Aorta (tissue), 5 donors: ENCODE results near the gene CDC20B. TPM values are rescaled to one million over a fixed set of nuclear protein-coding genes. Genes with fewer than 3 reads are reported as not detected.

Experiments used
- ATAC-seq: fragments of 200-7000 bp; cut with Tn5 transposase; one replicate; pipeline ENCODE4 v1.9.1; 2022; ENCODE audit warnings: moderate library complexity; ENCODE audit not compliant: low FRiP score
- DNase-seq, 2 donors: peaks; one replicate each; pipeline ENCODE4 v3.0.0-alpha.2; 2020
- H3K27ac ChIP-seq, 2 donors: one replicate each; pipeline ENCODE4 v1.5.1; 2013; ENCODE audit warnings: low read length in 2 of 2, mild to moderate bottlenecking in 2 of 2, moderate library complexity in 2 of 2, control low read depth in 1 of 2, inconsistent platforms in 1 of 2, low read depth in 1 of 2
- H3K27me3 ChIP-seq, 2 donors: one replicate each; pipeline ENCODE4 v1.6.1; 2013; ENCODE audit warnings: control low read depth in 1 of 2, low read length in 1 of 2, mild to moderate bottlenecking in 1 of 2, moderate library complexity in 1 of 2; ENCODE audit not compliant: insufficient read depth in 2 of 2, control insufficient read depth in 1 of 2
- H3K36me3 ChIP-seq, 2 donors: one replicate each; pipeline ENCODE4 v1.6.1; 2013; ENCODE audit warnings: control low read depth in 1 of 2, low read length in 1 of 2, mild to moderate bottlenecking in 1 of 2; ENCODE audit not compliant: insufficient read depth in 2 of 2, control insufficient read depth in 1 of 2
- H3K4me1 ChIP-seq, 2 donors: one replicate each; pipeline ENCODE4 v1.6.1; 2013; ENCODE audit warnings: low read length in 2 of 2, control low read depth in 1 of 2, mild to moderate bottlenecking in 1 of 2, moderate library complexity in 1 of 2; ENCODE audit not compliant: insufficient read depth in 2 of 2, control insufficient read depth in 1 of 2
- H3K4me3 ChIP-seq, 2 donors: one replicate each; pipeline ENCODE4 v1.5.1; 2013; ENCODE audit warnings: low read length in 2 of 2, control low read depth in 1 of 2, mild to moderate bottlenecking in 1 of 2
- H3K9me3 ChIP-seq: one replicate; pipeline ENCODE4 v1.6.1; 2013; ENCODE audit warnings: mild to moderate bottlenecking, low read length; ENCODE audit not compliant: control insufficient read depth
- WGBS, 2 donors: extraction: QIAGEN DNeasy Blood & Tissue Kit; methylation state at CpG; one replicate each; pipeline ENCODE4 v1.1.7; 2013; 5-methylcytosine and 5-hydroxymethylcytosine counted together
- intact Hi-C, 2 donors: fragments of 100-400 bp; cut with DNase I; formaldehyde crosslinking; loops; one replicate each; pipeline versions ENCODE4 v1.14.2 to v1.15.0; 2022
- polyA plus RNA-seq, 2 donors: library from polyadenylated mRNA; stranded (reverse); fragments of 200-250 nt; gene quantifications; one replicate each; pipeline ENCODE4 v1.2.3, GENCODE V29; 2013
- total RNA-seq, 2 donors: library from RNA; stranded (reverse); fragmentation: NEBNext Ultra II Directional; extraction: Animal tissue kit (Norgen Biotek cat#: 25700); gene quantifications; one replicate each; pipeline ENCODE4 v1.2.1, GENCODE V29; 2021
- donor health status: healthy with polysubstance abuse.
- donor health status: Bipolar disorder and iron deficiency.
- donor health status: DM: no; HTN: no; CAD: no.
- donor health status: DM: no; HTN: no; CAD: no.
- donor health status: DM: yes; HTN: yes; CAD: no.

The CDC20B gene
- total and polyA plus RNA-seq, 4 donors, result not detected

DNA sequence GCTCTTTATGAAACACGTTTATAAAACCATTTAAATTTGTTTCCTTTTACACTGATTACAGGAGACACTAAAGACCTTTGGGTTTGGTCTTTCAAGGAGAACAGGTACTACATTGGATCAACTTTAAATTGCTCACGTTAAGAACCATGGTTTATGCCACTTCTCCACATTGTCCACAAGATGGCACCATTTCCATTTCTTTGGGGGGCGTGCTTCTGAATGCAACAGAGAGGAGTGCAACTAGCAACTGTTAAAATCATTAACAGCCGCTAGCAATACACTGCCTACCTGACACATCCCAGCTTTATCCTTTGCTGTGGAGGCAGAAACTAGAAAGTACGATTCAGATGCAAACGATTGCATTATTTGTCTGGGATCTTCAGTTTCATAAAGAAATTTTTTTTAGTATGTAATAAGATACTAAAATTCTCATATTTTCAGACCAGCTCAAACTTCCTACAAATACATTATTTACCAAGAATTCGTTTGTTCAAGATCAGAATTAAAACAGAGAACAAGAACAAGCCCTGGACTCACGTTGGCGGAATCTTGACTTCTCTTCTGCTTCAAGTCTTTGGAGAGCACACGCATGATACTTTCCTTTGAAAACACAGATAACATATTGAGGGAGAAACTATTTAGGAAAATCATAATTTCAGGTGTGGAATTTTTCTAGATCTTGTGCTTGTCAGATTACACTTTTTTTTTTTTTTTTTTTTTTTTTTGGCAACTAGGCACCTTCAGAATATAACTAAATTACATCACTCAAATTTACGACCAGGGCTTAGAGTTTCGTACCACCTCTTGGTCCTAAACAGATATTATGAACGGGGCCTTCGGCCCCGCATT lies 702 bp downstream of the CDC20B start:
- Histone ChIP-seq H3K27me3 (no peaks in the 10 kb centered on the region), H3K4me3 (peak overlapping the region in 1 of 2 donors; percentile 53), H3K27ac (no peak overlapping the region), H3K9me3 (no peaks in the 10 kb centered on the region), H3K4me1 (no peaks in the 10 kb centered on the region), H3K36me3 (no peaks in the 10 kb centered on the region)
- DNase-seq (no peak), ATAC-seq (peak; percentile 87)
- WGBS, 2 donors, result 6% methylated on average over 15 of the region's 15 CpGs
- intact Hi-C loops, result loop anchor here in 1 of 2 donors (10.0 kb wide), 1 partner anchor 53 kb away; the partner anchor contains the start of gene MCIDAS

DNA sequence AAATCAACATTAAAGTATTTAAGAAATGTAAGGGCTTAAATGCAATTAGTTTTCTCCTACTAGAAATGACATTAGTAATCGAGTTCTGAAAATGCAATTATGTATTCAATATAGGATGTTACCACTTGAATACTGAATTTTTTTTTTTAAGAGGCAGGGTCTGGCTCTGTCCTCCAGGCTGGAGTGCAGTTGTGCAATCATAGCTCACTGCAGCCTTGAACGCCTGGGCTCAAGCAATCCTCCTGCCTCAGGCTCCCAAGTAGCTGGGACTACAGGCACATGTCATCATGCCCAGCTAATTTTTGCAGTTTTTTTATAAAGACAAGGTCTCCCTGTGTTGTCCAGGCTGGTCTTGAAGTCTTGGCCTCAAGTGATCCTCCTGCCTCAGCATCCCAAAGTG lies 1.5 kb downstream of the CDC20B start:
- Histone ChIP-seq H3K27me3 (no peaks in the 10 kb centered on the region), H3K9me3 (no peaks in the 10 kb centered on the region), H3K4me1 (no peaks in the 10 kb centered on the region), H3K4me3 (no peak overlapping the region), H3K36me3 (peaks cover 0 to under 1% of the 10 kb centered on the region in 2 donors), H3K27ac (no peak overlapping the region)
- intact Hi-C loops, result loop anchor here in 1 of 2 donors (10.0 kb wide), 1 partner anchor 53 kb away; the partner anchor contains the start of gene MCIDAS
- 39 to 44% methylated on average over 2 of the region's 2 CpGs for WGBS, 2 donors
- ATAC-seq (no peak), DNase-seq (no peak)

DNA sequence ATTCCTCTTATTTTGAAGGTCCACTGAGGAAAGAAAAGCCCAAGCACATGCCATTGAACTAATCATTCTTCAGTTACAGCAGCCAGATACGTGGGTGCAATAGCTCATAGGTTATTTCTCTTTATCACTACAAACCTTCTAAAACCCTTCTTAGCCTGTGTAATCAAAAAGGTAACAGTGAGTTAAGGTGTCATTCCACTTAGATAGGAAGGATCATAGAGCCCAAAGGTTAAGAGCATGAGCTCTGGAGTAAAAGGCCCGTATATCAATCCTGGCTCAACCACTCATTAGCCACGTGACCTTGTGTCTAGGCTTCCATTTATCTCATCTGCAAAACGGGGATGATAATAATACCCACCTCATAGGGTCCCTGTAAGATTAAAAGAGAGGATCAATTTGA lies 10.3 kb downstream of the CDC20B start:
- H3K4me3 ChIP-seq, result no peak overlapping the region
- no peak for ATAC-seq
- intact Hi-C loops, result loop anchor here in 1 of 2 donors (5.0 kb wide), 1 partner anchor 645 kb away; the partner anchor contains the start of gene SNX18

DNA sequence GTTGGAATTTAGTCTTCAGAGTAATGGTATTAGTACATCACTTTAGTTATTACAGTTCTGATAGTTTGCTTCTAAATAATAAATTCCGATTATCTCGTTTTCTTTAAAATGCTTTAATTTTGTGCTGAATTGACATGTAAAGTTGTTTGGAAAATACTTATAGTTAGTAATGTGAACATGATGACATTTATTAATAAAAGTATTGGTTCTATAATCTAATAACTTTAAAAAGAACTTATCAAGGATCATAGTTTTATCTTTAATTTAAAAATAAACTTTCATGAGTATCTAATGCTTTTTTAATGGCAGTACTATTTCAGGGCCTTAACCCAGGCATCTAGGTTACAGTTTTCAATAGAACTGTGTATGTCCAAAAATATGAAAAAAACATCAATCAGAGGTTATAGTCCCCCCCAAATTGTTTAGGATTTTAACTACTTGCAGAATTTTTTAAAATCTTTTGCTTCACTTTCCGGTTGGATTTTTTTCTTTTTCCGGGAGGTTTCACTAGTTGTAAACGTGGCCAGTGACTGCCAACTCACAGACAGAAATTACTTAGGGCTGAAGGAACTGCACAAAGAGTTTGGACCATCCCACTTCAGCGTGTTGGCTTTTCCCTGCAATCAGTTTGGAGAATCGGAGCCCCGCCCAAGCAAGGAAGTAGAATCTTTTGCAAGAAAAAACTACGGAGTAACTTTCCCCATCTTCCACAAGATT lies 12.3 kb downstream of the CDC20B start:
- DNase-seq, result peak; percentile 77 to 78
- intact Hi-C loops, result loop anchor here in 1 of 2 donors (5.0 kb wide), 1 partner anchor 643 kb away; the partner anchor contains the start of gene SNX18
- Histone ChIP-seq H3K27ac (no peak overlapping the region), H3K27me3 (no peaks in the 10 kb centered on the region), H3K9me3 (no peaks in the 10 kb centered on the region), H3K4me3 (peak overlapping the region; percentile 64 to 92), H3K36me3 (no peaks in the 10 kb centered on the region), H3K4me1 (no peaks in the 10 kb centered on the region)
- peak; percentile 90 for ATAC-seq
- 2% methylated on average over 9 of the region's 9 CpGs for WGBS, 2 donors

More for the DNA sequence above, 10.3 kb downstream of the CDC20B start:
- H3K36me3 ChIP-seq, result peaks cover 0 to 6% of the 10 kb centered on the region in 2 donors
- 75 to 80% methylated on average over 4 of the region's 4 CpGs for WGBS, 2 donors
- no peaks in the 10 kb centered on the region for H3K27me3 ChIP-seq
- no peaks in the 10 kb centered on the region for H3K4me1 ChIP-seq
- no peak for DNase-seq
- no peak overlapping the region for H3K27ac ChIP-seq
- no peaks in the 10 kb centered on the region for H3K9me3 ChIP-seq

DNA sequence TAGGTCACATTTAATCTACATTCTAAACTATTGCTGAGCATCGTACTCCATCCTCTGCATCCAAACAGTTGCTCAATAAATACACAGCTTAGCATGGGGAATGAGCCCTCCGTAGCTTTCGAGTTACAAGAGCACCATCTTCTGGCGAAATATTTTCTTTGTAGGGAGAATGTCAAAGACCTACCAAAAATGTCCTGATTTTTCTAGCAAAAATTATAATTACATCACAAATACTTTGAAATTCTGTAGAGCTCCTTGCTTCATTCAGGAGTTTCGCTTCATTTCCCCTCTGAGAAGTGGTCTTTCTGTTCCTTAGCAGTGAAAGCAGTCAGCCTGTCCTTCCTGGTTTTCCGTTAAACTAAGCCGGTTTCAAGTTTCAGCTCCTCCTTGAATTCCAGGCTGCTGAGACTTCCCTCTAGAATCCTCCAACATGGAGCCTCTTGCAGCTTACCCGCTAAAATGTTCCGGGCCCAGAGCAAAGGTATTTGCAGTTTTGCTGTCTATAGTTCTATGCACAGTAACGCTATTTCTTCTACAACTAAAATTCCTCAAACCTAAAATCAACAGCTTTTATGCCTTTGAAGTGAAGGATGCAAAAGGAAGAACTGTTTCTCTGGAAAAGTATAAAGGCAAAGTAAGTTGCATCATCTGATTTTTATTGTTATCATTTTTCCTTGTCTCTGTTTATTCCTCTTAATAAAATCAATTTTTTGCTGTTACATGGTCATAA lies 13.0 kb downstream of the CDC20B start, which contains the start of gene GPX8:
TSS of gene GPX8 (plus strand) at position 409 of the 730 bp plus-strand sequence. CDS start at position 431, 22 bp downstream.
- no peak for DNase-seq

DNA sequence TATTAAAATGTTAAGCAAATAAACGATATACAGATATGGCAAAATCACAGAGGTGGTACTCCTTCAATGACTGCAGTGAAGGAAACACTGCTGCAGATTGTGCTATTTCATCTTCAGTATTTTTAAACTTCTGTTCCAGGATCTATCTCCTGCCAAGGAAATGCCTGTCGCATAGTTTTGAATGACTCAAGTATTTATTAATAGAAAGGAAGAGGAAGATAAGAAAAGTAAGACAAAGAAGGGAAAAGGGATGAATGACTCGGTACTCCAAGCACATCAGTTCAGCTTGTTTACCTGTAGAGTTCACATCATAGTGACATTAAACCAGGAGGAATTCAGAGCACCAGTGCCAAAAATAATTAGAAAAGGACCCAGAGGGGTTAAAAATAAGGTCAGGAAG lies 18.1 kb downstream of the CDC20B start:
- no peak for ATAC-seq
- intact Hi-C loops, result loop anchor here in 1 of 2 donors (10.0 kb wide), 1 partner anchor 430 kb away; no protein-coding TSS in a partner anchor

More for the DNA sequence above, 13.0 kb downstream of the CDC20B start, which contains the start of gene GPX8:
- intact Hi-C loops, result loop anchor here in 1 of 2 donors (5.0 to 10.0 kb wide), 2 partner anchors 435 to 643 kb away; partner anchors contain the start of gene SNX18
- H3K4me1 ChIP-seq, result no peaks in the 10 kb centered on the region
- no peaks in the 10 kb centered on the region for H3K27me3 ChIP-seq
- 1% methylated on average over 10 of the region's 10 CpGs for WGBS, 2 donors
- H3K9me3 ChIP-seq, result no peaks in the 10 kb centered on the region
- peak within 1 kb of the TSS in 1 of 2 donors; percentile 40 for H3K27ac ChIP-seq
- peak within 1 kb of the TSS; percentile 92 to 97 for H3K4me3 ChIP-seq
- no peaks in the 10 kb centered on the region for H3K36me3 ChIP-seq
- peak; percentile 88 for ATAC-seq

DNA sequence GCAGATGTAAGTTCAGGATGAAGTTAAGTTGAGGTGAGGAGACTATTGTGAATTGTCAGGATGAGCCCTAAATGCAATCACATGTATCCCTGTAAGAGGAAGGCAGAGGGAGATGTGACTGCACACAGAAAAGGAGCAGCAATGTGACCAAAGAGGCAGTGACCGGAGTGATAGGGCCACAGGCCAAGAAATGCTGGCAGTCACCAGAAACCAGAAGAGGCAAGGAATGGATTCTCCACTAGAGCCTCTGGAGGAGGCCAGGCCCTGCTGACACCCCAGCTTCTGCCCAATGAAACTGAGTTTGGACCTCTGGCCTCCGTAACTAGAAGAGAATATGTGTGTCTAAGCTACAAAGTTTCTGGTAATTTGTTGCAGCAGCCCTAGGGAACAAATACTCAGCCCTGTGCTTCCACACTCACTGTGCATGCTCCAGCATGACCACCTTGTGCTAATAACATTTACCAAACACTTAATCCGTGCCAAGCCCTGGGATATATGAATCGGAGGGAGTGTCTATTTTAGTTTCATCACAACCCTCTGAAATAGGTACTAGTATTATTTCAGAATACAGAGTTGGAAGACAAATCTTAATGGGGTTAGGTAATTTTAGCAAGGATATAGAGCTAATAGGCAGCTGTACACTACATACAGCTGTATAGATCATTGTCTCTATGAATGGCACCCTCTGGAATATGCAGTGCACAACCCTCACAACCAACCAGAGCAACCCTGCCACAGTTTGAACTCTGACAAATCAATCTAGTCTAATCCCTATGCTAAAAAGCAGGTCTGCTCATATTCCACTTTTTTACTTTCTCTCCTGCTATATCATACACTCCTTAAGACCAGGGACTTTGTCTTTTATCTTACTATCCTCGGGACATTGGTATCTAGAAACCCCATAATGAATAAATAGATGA lies 20.8 kb downstream of the CDC20B start:
- 58 to 60% methylated on average over 5 of the region's 5 CpGs for WGBS, 2 donors
- intact Hi-C loops, result loop anchor here in 1 of 2 donors (10.0 kb wide), 1 partner anchor 427 kb away; no protein-coding TSS in a partner anchor

More for the DNA sequence above, 18.1 kb downstream of the CDC20B start:
- H3K9me3 ChIP-seq, result no peaks in the 10 kb centered on the region
- H3K4me3 ChIP-seq, result no peak overlapping the region
- no peak overlapping the region for H3K27ac ChIP-seq
- H3K27me3 ChIP-seq, result no peaks in the 10 kb centered on the region
- DNase-seq, result no peak
- no peaks in the 10 kb centered on the region for H3K36me3 ChIP-seq
- 5 to 8% methylated on average over 3 of the region's 3 CpGs for WGBS, 2 donors
- H3K4me1 ChIP-seq, result no peaks in the 10 kb centered on the region

More for the DNA sequence above, 20.8 kb downstream of the CDC20B start:
- Histone ChIP-seq H3K4me1 (no peaks in the 10 kb centered on the region), H3K27me3 (no peaks in the 10 kb centered on the region), H3K4me3 (no peak overlapping the region), H3K36me3 (no peaks in the 10 kb centered on the region), H3K9me3 (no peaks in the 10 kb centered on the region), H3K27ac (no peak overlapping the region)
- no peak for DNase-seq
- ATAC-seq, result no peak
